HepG2 (cell line): ENCODE measurements around the gene INTU. TPM values are rescaled to one million over a fixed set of nuclear protein-coding genes. Genes with fewer than 3 reads are reported as not detected.

Experiments
- CCAR2 ChIP-seq: fragments of 200-400 bp; formaldehyde crosslinking; optimal IDR thresholded peaks from 2 replicates; pipeline ENCODE3; 2018; ENCODE audit warnings: low read depth, mild to moderate bottlenecking, low read length, moderate library complexity
- EHMT2 ChIP-seq: fragments of 200-600 bp; sonication (generic); IDR thresholded peaks from 2 replicates; pipeline ENCODE4 v1.7.0; 2017; ENCODE audit warnings: antibody characterized with exemption, low read depth, low read length, borderline replicate concordance
- HNF4G ChIP-seq, 2 experiments: sonication (generic) in 1 of 2; formaldehyde crosslinking in 1 of 2; IDR thresholded peaks; 2 replicates each; pipeline versions ENCODE4 v1.4.0 to v1.6.1; 2011 to 2020; ENCODE audit warnings: borderline replicate concordance in 2 of 2, low read depth in 2 of 2, mild to moderate bottlenecking in 2 of 2, low read length in 1 of 2, missing genetic modification reagents in 1 of 2, moderate library complexity in 1 of 2
- KAT8 ChIP-seq: IDR thresholded peaks from 2 replicates; pipeline ENCODE4 v1.6.1; 2016; ENCODE audit warnings: missing genetic modification reagents, missing compliant biosample characterization
- MIER3 ChIP-seq: IDR thresholded peaks from 2 replicates; pipeline ENCODE4 v1.6.1; 2016; ENCODE audit warnings: missing compliant biosample characterization, borderline replicate concordance
- POLR2AphosphoS5 ChIP-seq: IDR thresholded peaks from 2 replicates; pipeline ENCODE4 v1.6.1; 2012; ENCODE audit warnings: low read depth, low read length
- RAD21 ChIP-seq: fragments of 450-650 bp; formaldehyde crosslinking; IDR thresholded peaks from 2 replicates; pipeline ENCODE4 v1.5.0; 2020; ENCODE audit warnings: mild to moderate bottlenecking
- SIN3B ChIP-seq: fragments of 150-350 bp; IDR thresholded peaks from 2 replicates; pipeline ENCODE4 v1.6.1; 2014; ENCODE audit warnings: low read length
- SOX5 ChIP-seq: IDR thresholded peaks from 2 replicates; pipeline ENCODE4 v1.6.1; 2016; ENCODE audit warnings: borderline replicate concordance
- TRIM24 ChIP-seq: sonication (generic); formaldehyde crosslinking; IDR thresholded peaks from 2 replicates; pipeline ENCODE4 v1.8.0; 2022; ENCODE audit warnings: mild to moderate bottlenecking, missing genetic modification reagents
- ZFY ChIP-seq: sonication (generic); formaldehyde crosslinking; IDR thresholded peaks from 2 replicates; pipeline ENCODE4 v1.4.0; 2020; ENCODE audit warnings: missing genetic modification reagents
- ZNF180 ChIP-seq: sonication (generic); formaldehyde crosslinking; IDR thresholded peaks from 2 replicates; pipeline ENCODE4 v1.4.0; 2020; ENCODE audit warnings: low read depth, missing genetic modification reagents, borderline replicate concordance
- ZNF207 ChIP-seq: fragments of 450-650 bp; IDR thresholded peaks from 2 replicates; pipeline ENCODE4 v1.6.1; 2016; ENCODE audit warnings: antibody characterized with exemption, borderline replicate concordance
- ZNF292 ChIP-seq: sonication (generic); formaldehyde crosslinking; IDR thresholded peaks from 2 replicates; pipeline ENCODE4 v1.8.1; 2022; ENCODE audit warnings: mild to moderate bottlenecking, low read depth, missing genetic modification reagents, borderline replicate concordance
- ZNF441 ChIP-seq: sonication (generic); formaldehyde crosslinking; IDR thresholded peaks from 2 replicates; pipeline ENCODE4 v1.7.0; 2021; ENCODE audit warnings: missing genetic modification reagents, borderline replicate concordance
- ZNF577 ChIP-seq: sonication (generic); formaldehyde crosslinking; IDR thresholded peaks from 2 replicates; pipeline ENCODE4 v1.4.0; 2020; ENCODE audit warnings: mild to moderate bottlenecking, low read depth, missing genetic modification reagents, borderline replicate concordance
- ZNF850 ChIP-seq: sonication (generic); formaldehyde crosslinking; conservative IDR thresholded peaks from 2 replicates; pipeline ENCODE4 v1.9.0; 2021; ENCODE audit warnings: mild to moderate bottlenecking, missing genetic modification reagents
- polyA plus RNA-seq, 8 experiments: library from polyadenylated mRNA; depleted of rRNA in 3 of 8; stranded (reverse) in 7 of 8; unstranded in 1 of 8; fragments of >200 nt; fragmentation: Illumina TruSeq in 4 of 8; extraction: Trizol in 4 of 8; gene quantifications; 2 replicates each; pipeline versions ENCODE4 v1.2.1 to v1.2.3, GENCODE V29; 2011 to 2016; ENCODE audit warnings: low read depth in 4 of 8, missing spikeins in 1 of 8, mixed read lengths in 1 of 8; ENCODE audit not compliant: insufficient read depth in 1 of 8
- total RNA-seq, 5 experiments: library from RNA; depleted of rRNA; stranded (reverse); fragments of >200 nt; fragmentation: Illumina TruSeq; extraction: Trizol; gene quantifications; 2 replicates each; pipeline ENCODE4 v1.2.3, GENCODE V29; 2016; ENCODE audit warnings: low read depth in 1 of 5
- TF ChIP-seq, protein P1 (sequence below): IDR thresholded peaks from 2 replicates; pipeline ENCODE4 v1.6.1; 2016; ENCODE audit warnings: mild to moderate bottlenecking, missing biosample characterization, missing genetic modification reagents
- TF ChIP-seq, protein P2 (sequence below): sonication (generic); formaldehyde crosslinking; IDR thresholded peaks from 2 replicates; pipeline ENCODE4 v1.4.0; 2020; ENCODE audit warnings: missing genetic modification reagents
- TF ChIP-seq, protein P3 (sequence below): sonication (generic); formaldehyde crosslinking; IDR thresholded peaks from 2 replicates; pipeline ENCODE4 v1.4.0; 2020; ENCODE audit warnings: missing genetic modification reagents
- TF ChIP-seq, protein P4 (sequence below): sonication (generic); formaldehyde crosslinking; IDR thresholded peaks from 2 replicates; pipeline ENCODE4 v1.5.0; 2020; ENCODE audit warnings: mild to moderate bottlenecking, missing genetic modification reagents, borderline replicate concordance
- TF ChIP-seq, protein P5 (sequence below): sonication (generic); formaldehyde crosslinking; IDR thresholded peaks from 2 replicates; pipeline ENCODE4 v1.4.0; 2020; ENCODE audit warnings: mild to moderate bottlenecking, missing genetic modification reagents

Gene INTU
- total and polyA plus RNA-seq, 2 of the 13 experiments (the other 11 are each of a cell fraction or from before 2014, with no cell fraction given): 5.3 to 6.2 TPM

DNA sequence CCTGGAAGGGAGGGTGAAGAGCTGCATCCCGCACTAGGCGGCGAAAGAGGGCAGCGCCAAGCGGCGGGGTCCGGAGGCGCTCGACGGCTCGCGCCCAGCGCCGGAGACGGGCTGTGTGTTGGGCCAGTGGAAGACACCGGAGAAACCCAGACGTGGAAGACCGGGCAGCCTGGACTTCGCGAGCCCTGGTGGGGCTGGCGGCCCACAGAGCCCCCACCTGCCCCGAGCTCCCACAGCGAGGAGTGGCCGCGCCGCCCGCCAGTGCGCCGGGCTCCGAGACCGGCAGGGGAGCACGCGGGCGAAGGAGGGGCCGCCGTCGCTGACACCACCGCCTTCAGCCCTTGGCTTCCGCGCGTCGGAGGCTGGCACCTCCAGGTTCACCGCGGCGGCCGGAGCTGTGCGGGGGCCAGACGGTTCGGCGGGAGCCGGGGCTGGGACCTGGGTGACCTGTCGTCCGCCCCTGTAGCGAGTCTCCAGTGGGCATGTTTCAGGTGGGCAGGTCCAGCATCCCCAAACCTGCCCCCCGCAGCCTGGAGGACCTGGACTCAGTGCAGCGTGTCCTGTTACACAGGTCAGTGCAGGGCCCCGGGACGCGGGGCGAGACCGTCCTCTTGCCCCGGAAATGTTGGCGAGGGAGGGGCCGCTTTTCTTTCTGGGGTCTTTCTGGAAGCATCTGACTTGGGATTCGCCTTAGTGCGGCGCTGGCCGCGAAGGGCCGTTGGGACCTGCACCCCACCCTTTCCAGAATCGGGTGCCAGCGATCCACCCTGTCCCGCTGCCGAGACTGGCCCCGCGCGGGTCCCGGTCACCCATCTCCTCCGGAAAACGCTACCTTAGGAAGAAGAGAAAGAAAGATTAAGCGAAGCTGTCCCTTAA is 9.6 kb upstream of the INTU start (continued):
- TF ChIP-seq, protein P1, sequence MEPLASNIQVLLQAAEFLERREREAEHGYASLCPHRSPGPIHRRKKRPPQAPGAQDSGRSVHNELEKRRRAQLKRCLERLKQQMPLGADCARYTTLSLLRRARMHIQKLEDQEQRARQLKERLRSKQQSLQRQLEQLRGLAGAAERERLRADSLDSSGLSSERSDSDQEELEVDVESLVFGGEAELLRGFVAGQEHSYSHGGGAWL (CRISPR knock-in tag): no peak
- TF ChIP-seq KAT8 (CRISPR knock-in tag) (no peak), ZNF292 (CRISPR knock-in tag) (no peak), POLR2AphosphoS5 (no peak), RAD21 (CRISPR knock-in tag) (peak; percentile 27; the same call in 1 of the 2 replicates), EHMT2 (no peak), TRIM24 (CRISPR knock-in tag) (no peak), ZNF577 (CRISPR knock-in tag) (no peak), SOX5 (CRISPR knock-in tag) (no peak), ZNF850 (CRISPR knock-in tag) (no peak), ZNF180 (CRISPR knock-in tag) (no peak), ZNF441 (CRISPR knock-in tag) (no peak), ZNF207 (no peak), MIER3 (CRISPR knock-in tag) (no peak), ZFY (CRISPR knock-in tag) (0 out of 2 replicates have a peak, but pooled peaks have one; percentile 20), CCAR2 (no peak), SIN3B (no peak), HNF4G (IDR thresholded peaks at IDR 0.05; ENCODE audit: borderline replicate concordance, low read depth, low read length) (peak; percentile 17; the same call in 1 of the 2 replicates), HNF4G (CRISPR knock-in tag; IDR thresholded peaks at IDR 0.05; ENCODE audit: borderline replicate concordance, low read depth) (no peak)
- TF ChIP-seq, protein P2, sequence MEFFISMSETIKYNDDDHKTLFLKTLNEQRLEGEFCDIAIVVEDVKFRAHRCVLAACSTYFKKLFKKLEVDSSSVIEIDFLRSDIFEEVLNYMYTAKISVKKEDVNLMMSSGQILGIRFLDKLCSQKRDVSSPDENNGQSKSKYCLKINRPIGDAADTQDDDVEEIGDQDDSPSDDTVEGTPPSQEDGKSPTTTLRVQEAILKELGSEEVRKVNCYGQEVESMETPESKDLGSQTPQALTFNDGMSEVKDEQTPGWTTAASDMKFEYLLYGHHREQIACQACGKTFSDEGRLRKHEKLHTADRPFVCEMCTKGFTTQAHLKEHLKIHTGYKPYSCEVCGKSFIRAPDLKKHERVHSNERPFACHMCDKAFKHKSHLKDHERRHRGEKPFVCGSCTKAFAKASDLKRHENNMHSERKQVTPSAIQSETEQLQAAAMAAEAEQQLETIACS: no peak
- TF ChIP-seq, protein P3, sequence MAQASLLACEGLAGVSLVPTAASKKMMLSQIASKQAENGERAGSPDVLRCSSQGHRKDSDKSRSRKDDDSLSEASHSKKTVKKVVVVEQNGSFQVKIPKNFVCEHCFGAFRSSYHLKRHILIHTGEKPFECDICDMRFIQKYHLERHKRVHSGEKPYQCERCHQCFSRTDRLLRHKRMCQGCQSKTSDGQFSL (CRISPR knock-in tag): no peak
- TF ChIP-seq, protein P4, sequence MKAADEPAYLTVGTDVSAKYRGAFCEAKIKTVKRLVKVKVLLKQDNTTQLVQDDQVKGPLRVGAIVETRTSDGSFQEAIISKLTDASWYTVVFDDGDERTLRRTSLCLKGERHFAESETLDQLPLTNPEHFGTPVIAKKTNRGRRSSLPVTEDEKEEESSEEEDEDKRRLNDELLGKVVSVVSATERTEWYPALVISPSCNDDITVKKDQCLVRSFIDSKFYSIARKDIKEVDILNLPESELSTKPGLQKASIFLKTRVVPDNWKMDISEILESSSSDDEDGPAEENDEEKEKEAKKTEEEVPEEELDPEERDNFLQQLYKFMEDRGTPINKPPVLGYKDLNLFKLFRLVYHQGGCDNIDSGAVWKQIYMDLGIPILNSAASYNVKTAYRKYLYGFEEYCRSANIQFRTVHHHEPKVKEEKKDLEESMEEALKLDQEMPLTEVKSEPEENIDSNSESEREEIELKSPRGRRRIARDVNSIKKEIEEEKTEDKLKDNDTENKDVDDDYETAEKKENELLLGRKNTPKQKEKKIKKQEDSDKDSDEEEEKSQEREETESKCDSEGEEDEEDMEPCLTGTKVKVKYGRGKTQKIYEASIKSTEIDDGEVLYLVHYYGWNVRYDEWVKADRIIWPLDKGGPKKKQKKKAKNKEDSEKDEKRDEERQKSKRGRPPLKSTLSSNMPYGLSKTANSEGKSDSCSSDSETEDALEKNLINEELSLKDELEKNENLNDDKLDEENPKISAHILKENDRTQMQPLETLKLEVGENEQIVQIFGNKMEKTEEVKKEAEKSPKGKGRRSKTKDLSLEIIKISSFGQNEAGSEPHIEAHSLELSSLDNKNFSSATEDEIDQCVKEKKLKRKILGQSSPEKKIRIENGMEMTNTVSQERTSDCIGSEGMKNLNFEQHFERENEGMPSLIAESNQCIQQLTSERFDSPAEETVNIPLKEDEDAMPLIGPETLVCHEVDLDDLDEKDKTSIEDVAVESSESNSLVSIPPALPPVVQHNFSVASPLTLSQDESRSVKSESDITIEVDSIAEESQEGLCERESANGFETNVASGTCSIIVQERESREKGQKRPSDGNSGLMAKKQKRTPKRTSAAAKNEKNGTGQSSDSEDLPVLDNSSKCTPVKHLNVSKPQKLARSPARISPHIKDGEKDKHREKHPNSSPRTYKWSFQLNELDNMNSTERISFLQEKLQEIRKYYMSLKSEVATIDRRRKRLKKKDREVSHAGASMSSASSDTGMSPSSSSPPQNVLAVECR (CRISPR knock-in tag): peak; percentile 18; the same call in 1 of the 2 replicates
- TF ChIP-seq, protein P5, sequence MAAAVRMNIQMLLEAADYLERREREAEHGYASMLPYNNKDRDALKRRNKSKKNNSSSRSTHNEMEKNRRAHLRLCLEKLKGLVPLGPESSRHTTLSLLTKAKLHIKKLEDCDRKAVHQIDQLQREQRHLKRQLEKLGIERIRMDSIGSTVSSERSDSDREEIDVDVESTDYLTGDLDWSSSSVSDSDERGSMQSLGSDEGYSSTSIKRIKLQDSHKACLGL (CRISPR knock-in tag): no peak
